CD4-positive, alpha-beta memory T cell (primary cell): ENCODE measurements around the gene GJB3. TPM values are rescaled to one million over a fixed set of nuclear protein-coding genes. Genes with fewer than 3 reads are reported as not detected.

ENCODE experiments used
- CTCF ChIA-PET: fragments of 350-600 bp; sonication (Branson Sonifier 250); formaldehyde crosslinking; loops from one replicate; lab custom pipeline; 2021; ENCODE audit warnings: inconsistent platforms; ENCODE audit not compliant: partially characterized antibody; lab: Charles Lee
- POLR2A ChIA-PET: fragments of 350-600 bp; sonication (Branson Sonifier 250); formaldehyde crosslinking; loops from one replicate; lab custom pipeline; 2021; ENCODE audit not compliant: partially characterized antibody; lab: Charles Lee
- DNase-seq, 5 donors: peaks; one replicate each; pipeline versions ENCODE4 v3.0.0 to v3.0.0-alpha.2; 2020 to 2022; ENCODE audit warnings: mixed read lengths in 1 of 5
- H3K27ac ChIP-seq: one replicate; pipeline ENCODE4 v1.7.0; 2013; ENCODE audit warnings: low read depth, low read length
- H3K27me3 ChIP-seq: 2 replicates; pipeline ENCODE4 v1.7.0; 2013; ENCODE audit warnings: mild to moderate bottlenecking, low read length, moderate library complexity; ENCODE audit not compliant: insufficient read depth
- H3K36me3 ChIP-seq: 2 replicates; pipeline ENCODE4 v1.7.0; 2013; ENCODE audit warnings: mild to moderate bottlenecking, low read length, moderate library complexity; ENCODE audit not compliant: insufficient read depth
- H3K4me1 ChIP-seq: 2 replicates; pipeline ENCODE4 v1.7.0; 2013; ENCODE audit warnings: mild to moderate bottlenecking, low read length, moderate library complexity; ENCODE audit not compliant: insufficient read depth
- H3K4me3 ChIP-seq, 2 donors: one replicate each; pipeline ENCODE4 v1.7.0; 2013; ENCODE audit warnings: low read length in 2 of 2, mild to moderate bottlenecking in 1 of 2
- H3K9me3 ChIP-seq, 2 donors: one replicate each; pipeline ENCODE4 v1.7.0; 2013; ENCODE audit warnings: low read length in 2 of 2, control low read depth in 1 of 2; ENCODE audit not compliant: control insufficient read depth in 1 of 2
- H3K27ac Mint-ChIP-seq, 7 donors: one replicate each; pipeline ENCODE4 v1.8.0; 2020 to 2021; ENCODE audit warnings: mixed read lengths in 7 of 7, mild to moderate bottlenecking in 6 of 7, inconsistent platforms in 3 of 7, moderate library complexity in 3 of 7
- H3K27me3 Mint-ChIP-seq, 2 donors: one replicate each; pipeline ENCODE4 v1.8.0; 2020 to 2021; ENCODE audit warnings: mixed read lengths in 2 of 2
- H3K36me3 Mint-ChIP-seq, 2 donors: one replicate each; pipeline ENCODE4 v1.8.0; 2020 to 2021; ENCODE audit warnings: mixed read lengths in 2 of 2, inconsistent platforms in 1 of 2, mild to moderate bottlenecking in 1 of 2
- H3K4me1 Mint-ChIP-seq, 4 donors: one replicate each; pipeline ENCODE4 v1.8.0; 2020 to 2021; ENCODE audit warnings: mixed read lengths in 4 of 4, mild to moderate bottlenecking in 1 of 4
- H3K4me3 Mint-ChIP-seq, 8 donors: one replicate each; pipeline ENCODE4 v1.8.0; 2020 to 2021; ENCODE audit warnings: mixed read lengths in 8 of 8, mild to moderate bottlenecking in 7 of 8, moderate library complexity in 6 of 8, inconsistent platforms in 3 of 8
- H3K9me3 Mint-ChIP-seq, 8 donors: one replicate each; pipeline ENCODE4 v1.8.0; 2020 to 2021; ENCODE audit warnings: mixed read lengths in 8 of 8, mild to moderate bottlenecking in 5 of 8, inconsistent platforms in 3 of 8, moderate library complexity in 1 of 8
- intact Hi-C: fragments of 100-400 bp; cut with micrococcal nuclease; formaldehyde crosslinking; loops from one replicate; pipeline ENCODE4 v1.15.1; 2023
- polyA plus RNA-seq, 2 donors: library from polyadenylated mRNA; unstranded; fragments of 300-500 nt; fragmentation: Illumina TruSeq; gene quantifications; one replicate each; pipeline ENCODE4 v1.2.3, GENCODE V29; 2021
- total RNA-seq, 2 experiments: library from RNA; stranded (reverse); gene quantifications; one replicate each; pipeline ENCODE4 v1.2.3, GENCODE V29; 2021

Gene GJB3
- total and polyA plus RNA-seq, 4 experiments from 2014 or later = not detected

DNA sequence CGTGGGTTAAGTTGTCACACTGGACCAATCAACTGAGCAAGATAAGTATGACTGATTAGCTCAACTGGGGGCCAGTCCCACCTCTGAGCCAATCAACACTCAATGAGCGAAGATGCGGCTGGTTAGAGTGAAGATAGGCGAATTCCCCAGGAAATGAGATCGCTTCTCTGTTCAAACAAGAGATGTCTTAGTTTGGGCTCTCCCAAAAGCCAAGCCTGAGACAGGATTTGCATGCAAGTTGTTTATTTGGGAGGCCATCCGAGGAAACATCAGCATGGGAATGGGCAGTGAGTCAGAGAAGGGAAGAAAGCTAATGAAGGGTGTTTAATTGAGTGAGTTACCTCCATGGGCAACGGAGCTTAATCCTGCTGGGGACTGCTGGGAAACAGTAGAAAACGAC is 31.0 kb upstream of the GJB3 start:
- DNase-seq = no peak
- intact Hi-C loops = no loop called here
- no peak overlapping the region for H3K4me3 ChIP-seq
- Mint-ChIP-seq H3K27ac (no peak overlapping the region), H3K4me3 (no peak overlapping the region), H3K4me1 (no peaks in the 10 kb centered on the region), H3K9me3 (no peaks in the 10 kb centered on the region), H3K27me3 (peaks cover 9 to 15% of the 10 kb centered on the region in 2 donors), H3K36me3 (no peaks in the 10 kb centered on the region)
- H3K27ac ChIP-seq = no peak overlapping the region
- no peaks in the 10 kb centered on the region for H3K36me3 ChIP-seq
- CTCF ChIA-PET = no interaction called here
- no peaks in the 10 kb centered on the region for H3K4me1 ChIP-seq
- no peaks in the 10 kb centered on the region for H3K27me3 ChIP-seq
- H3K9me3 ChIP-seq = no peaks in the 10 kb centered on the region
- POLR2A ChIA-PET = no interaction called here

GRCh38 chr1:34750610-34751009 is 30.4 kb upstream of the GJB3 start:
- intact Hi-C loops = no loop called here
- H3K9me3 Mint-ChIP-seq = no peaks in the 10 kb centered on the region

DNA sequence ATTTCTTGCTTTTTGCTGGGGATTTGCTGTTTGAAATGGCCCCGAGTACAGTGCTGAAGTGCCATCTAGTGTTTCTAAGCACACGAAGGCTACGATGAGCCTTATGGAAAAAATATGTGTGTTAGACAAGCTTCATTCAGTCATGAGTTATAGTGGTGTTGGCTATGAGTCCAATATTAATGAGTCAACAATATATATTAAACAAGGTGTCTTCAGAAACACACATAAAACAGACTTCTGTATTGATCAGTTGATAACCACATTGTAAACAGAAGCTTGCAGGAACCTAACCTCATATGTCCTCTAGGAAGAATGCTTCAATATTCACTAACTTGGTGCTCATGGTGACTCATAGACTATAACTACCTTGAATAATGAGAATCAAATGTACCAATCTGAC is 27.9 kb upstream of the GJB3 start:
- ChIA-PET POLR2A (no interaction called here), CTCF (interaction anchor here (3.6 kb wide), 1 partner anchor 10 kb away, joined by 23 read pairs; no protein-coding TSS in a partner anchor)
- no peaks in the 10 kb centered on the region for H3K4me1 Mint-ChIP-seq
- no peak for DNase-seq
- Histone ChIP-seq H3K9me3 (no peaks in the 10 kb centered on the region), H3K4me3 (no peak overlapping the region), H3K36me3 (no peaks in the 10 kb centered on the region), H3K4me1 (no peaks in the 10 kb centered on the region), H3K27me3 (no peaks in the 10 kb centered on the region), H3K27ac (no peak overlapping the region)
- no peaks in the 10 kb centered on the region for H3K36me3 Mint-ChIP-seq
- intact Hi-C loops = no loop called here
- no peak overlapping the region for H3K27ac Mint-ChIP-seq
- H3K4me3 Mint-ChIP-seq = no peak overlapping the region
- H3K9me3 Mint-ChIP-seq = no peaks in the 10 kb centered on the region
- H3K27me3 Mint-ChIP-seq = peaks cover 13 to 16% of the 10 kb centered on the region in 2 donors

More at GRCh38 chr1:34750610-34751009, 30.4 kb upstream of the GJB3 start:
- H3K4me1 ChIP-seq = no peaks in the 10 kb centered on the region
- POLR2A ChIA-PET = no interaction called here
- no peak overlapping the region for H3K27ac ChIP-seq
- Mint-ChIP-seq H3K27ac (no peak overlapping the region), H3K4me1 (no peaks in the 10 kb centered on the region), H3K36me3 (no peaks in the 10 kb centered on the region), H3K4me3 (no peak overlapping the region), H3K27me3 (peaks cover 9 to 15% of the 10 kb centered on the region in 2 donors)
- CTCF ChIA-PET = interaction anchor here (3.6 kb wide), 1 partner anchor 7 kb away, joined by 23 read pairs; no protein-coding TSS in a partner anchor
- no peaks in the 10 kb centered on the region for H3K27me3 ChIP-seq
- no peaks in the 10 kb centered on the region for H3K36me3 ChIP-seq
- no peak overlapping the region for H3K4me3 ChIP-seq
- no peaks in the 10 kb centered on the region for H3K9me3 ChIP-seq
- no peak for DNase-seq

DNA sequence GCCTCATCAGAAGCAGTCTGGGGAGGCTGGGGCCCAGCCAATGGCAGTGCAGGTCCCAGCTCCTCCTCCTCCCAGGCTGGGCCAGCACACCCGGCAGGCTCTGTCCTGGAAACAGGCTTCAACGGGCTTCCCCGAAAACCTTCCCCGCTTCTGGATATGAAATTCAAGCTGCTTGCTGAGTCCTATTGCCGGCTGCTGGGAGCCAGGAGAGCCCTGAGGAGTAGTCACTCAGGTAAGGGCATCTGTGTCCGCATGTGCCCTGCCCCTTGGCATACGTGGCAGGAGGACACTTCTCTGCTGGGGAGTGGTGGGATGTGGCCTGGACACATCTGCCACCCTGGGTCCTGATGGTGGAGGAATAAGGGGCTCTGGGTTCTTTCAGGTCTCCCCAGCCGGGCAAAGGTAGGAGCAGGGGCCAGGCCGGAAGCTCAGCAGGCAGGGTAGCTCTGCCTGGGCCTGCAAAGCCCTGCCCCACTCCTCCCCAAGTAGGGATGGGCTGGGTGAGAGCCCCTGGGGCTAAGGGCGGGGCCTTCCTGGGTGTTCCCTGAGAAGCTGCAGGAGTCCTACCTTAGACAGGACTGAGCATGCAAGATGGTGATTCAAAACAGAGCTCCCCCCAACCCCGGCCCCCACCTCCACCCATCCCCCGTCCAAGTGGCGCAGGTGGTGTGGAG is 25.9 kb upstream of the GJB3 start, which contains the start of gene GJB5:
Gene GJB5, plus strand, starts transcription at position 84 of the 674 bp plus-strand sequence. CDS start 2,284 bp downstream, outside the sequence.
- Histone ChIP-seq H3K36me3 (no peaks in the 10 kb centered on the region), H3K9me3 (no peaks in the 10 kb centered on the region), H3K4me1 (no peaks in the 10 kb centered on the region), H3K27ac (no peak within 1 kb of the TSS), H3K27me3 (no peaks in the 10 kb centered on the region), H3K4me3 (no peak within 1 kb of the TSS)
- Mint-ChIP-seq H3K4me3 (no peak within 1 kb of the TSS), H3K27ac (no peak within 1 kb of the TSS), H3K27me3 (peaks cover 9 to 10% of the 10 kb centered on the region in 2 donors), H3K4me1 (no peaks in the 10 kb centered on the region), H3K36me3 (no peaks in the 10 kb centered on the region), H3K9me3 (no peaks in the 10 kb centered on the region)
- no peak for DNase-seq
- ChIA-PET CTCF (no interaction called here), POLR2A (no interaction called here)
- intact Hi-C loops = no loop called here

- Mint-ChIP-seq H3K36me3 (no peaks in the 10 kb centered on the region), H3K4me1 (no peaks in the 10 kb centered on the region), H3K27me3 (peaks cover 9 to 10% of the 10 kb centered on the region in 2 donors), H3K9me3 (no peaks in the 10 kb centered on the region), H3K27ac (no peak overlapping the region), H3K4me3 (no peak overlapping the region)
- intact Hi-C loops = no loop called here
- no peak overlapping the region for H3K4me3 ChIP-seq
- CTCF ChIA-PET = interaction anchor here (1.3 kb wide), 1 partner anchor 13 kb away, joined by 6 read pairs; no protein-coding TSS in a partner anchor
- no peaks in the 10 kb centered on the region for H3K4me1 ChIP-seq
- POLR2A ChIA-PET = no interaction called here
- no peak overlapping the region for H3K27ac ChIP-seq
- no peak for DNase-seq
- H3K27me3 ChIP-seq = no peaks in the 10 kb centered on the region
- no peaks in the 10 kb centered on the region for H3K9me3 ChIP-seq
- no peaks in the 10 kb centered on the region for H3K36me3 ChIP-seq
Observed at GRCh38 chr1:34755961-34756360, 25.1 kb upstream of the GJB3 start.

DNA sequence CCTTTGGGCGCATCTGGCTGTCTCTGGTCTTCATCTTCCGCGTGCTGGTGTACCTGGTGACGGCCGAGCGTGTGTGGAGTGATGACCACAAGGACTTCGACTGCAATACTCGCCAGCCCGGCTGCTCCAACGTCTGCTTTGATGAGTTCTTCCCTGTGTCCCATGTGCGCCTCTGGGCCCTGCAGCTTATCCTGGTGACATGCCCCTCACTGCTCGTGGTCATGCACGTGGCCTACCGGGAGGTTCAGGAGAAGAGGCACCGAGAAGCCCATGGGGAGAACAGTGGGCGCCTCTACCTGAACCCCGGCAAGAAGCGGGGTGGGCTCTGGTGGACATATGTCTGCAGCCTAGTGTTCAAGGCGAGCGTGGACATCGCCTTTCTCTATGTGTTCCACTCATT is 23.6 kb upstream of the GJB3 start:
- Mint-ChIP-seq H3K4me1 (no peaks in the 10 kb centered on the region), H3K4me3 (no peak overlapping the region), H3K27me3 (peaks cover 11 to 13% of the 10 kb centered on the region in 2 donors), H3K36me3 (no peaks in the 10 kb centered on the region), H3K27ac (no peak overlapping the region), H3K9me3 (no peaks in the 10 kb centered on the region)
- H3K9me3 ChIP-seq = no peaks in the 10 kb centered on the region
- CTCF ChIA-PET = interaction anchor here (1.0 to 1.3 kb wide), 2 partner anchors 14 to 15 kb away, joined by 4 to 6 read pairs; no protein-coding TSS in a partner anchor
- H3K4me1 ChIP-seq = no peaks in the 10 kb centered on the region
- POLR2A ChIA-PET = no interaction called here
- no peaks in the 10 kb centered on the region for H3K36me3 ChIP-seq
- H3K4me3 ChIP-seq = no peak overlapping the region
- no peak overlapping the region for H3K27ac ChIP-seq
- intact Hi-C loops = no loop called here
- no peak for DNase-seq
- H3K27me3 ChIP-seq = no peaks in the 10 kb centered on the region

GRCh38 chr1:34758751-34759150 is 22.3 kb upstream of the GJB3 start:
- H3K36me3 Mint-ChIP-seq = no peaks in the 10 kb centered on the region
- ChIA-PET POLR2A (no interaction called here), CTCF (no interaction called here)
- intact Hi-C loops = no loop called here
- H3K27ac Mint-ChIP-seq = no peak overlapping the region
- H3K9me3 ChIP-seq = no peaks in the 10 kb centered on the region
- no peak for DNase-seq
- H3K9me3 Mint-ChIP-seq = no peaks in the 10 kb centered on the region
- no peaks in the 10 kb centered on the region for H3K4me1 Mint-ChIP-seq
- no peaks in the 10 kb centered on the region for H3K27me3 ChIP-seq
- H3K27ac ChIP-seq = no peak overlapping the region
- H3K27me3 Mint-ChIP-seq = peaks cover 16 to 20% of the 10 kb centered on the region in 2 donors
- H3K4me1 ChIP-seq = no peaks in the 10 kb centered on the region
- H3K36me3 ChIP-seq = no peaks in the 10 kb centered on the region
- no peak overlapping the region for H3K4me3 ChIP-seq
- H3K4me3 Mint-ChIP-seq = no peak overlapping the region
